Stimulated activated CD8-positive, alpha-beta memory T cell treated with anti-CD3 and anti-CD28 coated beads, Interleukin-7, amount 100 ng/mL, for 24 hours (primary cell): Measurements from ENCODE around the gene HMX3.
"Not testable (repeated sequence)": the region's sequence is repeated elsewhere in the genome, so short reads cannot be mapped to it uniquely, and the experiment has no call there.

Experiments
- DNase-seq: peaks from one replicate; pipeline ENCODE4 v3.0.0-alpha.2; 2020; ENCODE audit warnings: low read depth

Gene HMX3

GRCh38 chr10:123175389-123176387 lies 39.9 kb downstream of the HMX3 start:
- DNase-seq = no peak

GRCh38 chr10:123178390-123178789 lies 42.6 kb downstream of the HMX3 start:
- not testable (repeated sequence) for DNase-seq

GRCh38 chr10:123180101-123181090 lies 44.6 kb downstream of the HMX3 start:
- no peak for DNase-seq

- no peak for DNase-seq
These were observed 48.0 kb downstream of the HMX3 start for GRCh38 chr10:123183724-123184123.

- no peak for DNase-seq
These were observed 52.0 kb downstream of the HMX3 start for GRCh38 chr10:123187781-123188180.
